GM23338 (cell line): ENCODE measurements around the gene KCNMB2. TPM values are rescaled to one million over a fixed set of nuclear protein-coding genes. Genes with fewer than 3 reads are reported as not detected.

Experiments
- ATAC-seq: fragments of 200-7000 bp; cut with Tn5 transposase; 3 replicates; pipeline ENCODE4 v1.9.1; 2020
- DNase-seq: peaks from one replicate; pipeline ENCODE4 v3.0.0-alpha.2; 2015; ENCODE audit warnings: low spot score
- H2AFZ ChIP-seq: fragments of 200-600 bp; sonication (generic); 2 replicates; pipeline ENCODE4 v1.8.0; 2016; ENCODE audit warnings: antibody characterized with exemption, mild to moderate bottlenecking, moderate library complexity
- H3F3A ChIP-seq: fragments of 200-600 bp; sonication (generic); replicated peaks from 2 replicates; pipeline ENCODE4 v1.8.0; 2017; ENCODE audit warnings: antibody characterized with exemption, mixed run types, low read depth
- H3K27ac ChIP-seq: fragments of 200-600 bp; sonication (generic); 2 replicates; pipeline ENCODE4 v1.6.1; 2016; ENCODE audit warnings: low read depth
- H3K27me3 ChIP-seq: fragments of 200-600 bp; sonication (generic); 2 replicates; pipeline ENCODE4 v1.8.0; 2016; ENCODE audit warnings: mild to moderate bottlenecking, mixed run types, moderate library complexity; ENCODE audit not compliant: insufficient read depth
- H3K36me3 ChIP-seq: fragments of 200-600 bp; sonication (generic); 2 replicates; pipeline ENCODE4 v1.8.0; 2016; ENCODE audit warnings: mild to moderate bottlenecking; ENCODE audit not compliant: insufficient read depth
- H3K4me1 ChIP-seq: fragments of 200-600 bp; sonication (generic); 2 replicates; pipeline ENCODE4 v1.8.0; 2016; ENCODE audit warnings: mild to moderate bottlenecking, moderate library complexity; ENCODE audit not compliant: insufficient read depth
- H3K4me2 ChIP-seq: fragments of 200-600 bp; sonication (generic); 2 replicates; pipeline ENCODE4 v1.7.1; 2017; ENCODE audit warnings: mixed run types
- H3K4me3 ChIP-seq: fragments of 200-600 bp; sonication (generic); 2 replicates; pipeline ENCODE4 v1.6.1; 2016; ENCODE audit warnings: mixed run types
- H3K79me2 ChIP-seq: fragments of 200-600 bp; sonication (generic); replicated peaks from 2 replicates; pipeline ENCODE4 v1.8.0; 2017; ENCODE audit warnings: mild to moderate bottlenecking; ENCODE audit not compliant: insufficient read depth
- H3K9me2 ChIP-seq: fragments of 200-600 bp; sonication (generic); 2 replicates; pipeline ENCODE4 v1.8.0; 2017; ENCODE audit not compliant: insufficient read depth
- H4K20me1 ChIP-seq: fragments of 200-600 bp; sonication (generic); replicated peaks from 2 replicates; pipeline ENCODE4 v1.8.0; 2017; ENCODE audit warnings: mild to moderate bottlenecking; ENCODE audit not compliant: insufficient read depth
- H3K27ac Mint-ChIP-seq: 2 replicates; pipeline ENCODE4 v1.8.0; 2020; ENCODE audit warnings: inconsistent platforms, mild to moderate bottlenecking, moderate library complexity, mixed read lengths
- H3K27me3 Mint-ChIP-seq: 3 replicates; pipeline ENCODE4 v1.8.0; 2022; ENCODE audit warnings: low read depth, mild to moderate bottlenecking, moderate library complexity, mixed read lengths, inconsistent platforms; ENCODE audit not compliant: insufficient read depth, poor library complexity
- H3K36me3 Mint-ChIP-seq: 3 replicates; pipeline ENCODE4 v1.8.0; 2021; ENCODE audit warnings: low read depth, mild to moderate bottlenecking, inconsistent platforms, moderate library complexity, mixed read lengths
- H3K4me1 Mint-ChIP-seq: 3 replicates; pipeline ENCODE4 v1.8.0; 2020; ENCODE audit warnings: mild to moderate bottlenecking, inconsistent platforms, mixed read lengths
- H3K4me3 Mint-ChIP-seq: 3 replicates; pipeline ENCODE4 v1.8.0; 2021; ENCODE audit warnings: moderate library complexity, mild to moderate bottlenecking, inconsistent platforms, mixed read lengths
- H3K9me3 Mint-ChIP-seq: 3 replicates; pipeline ENCODE4 v1.8.0; 2020; ENCODE audit warnings: moderate library complexity, mild to moderate bottlenecking, inconsistent platforms, mixed read lengths
- CREB1 ChIP-seq: fragments of 250-450 bp; sonication (Bioruptor Pico); IDR thresholded peaks from 2 replicates; pipeline ENCODE4 v1.5.0; 2020; ENCODE audit warnings: low read depth, mild to moderate bottlenecking, moderate library complexity
- CTCF ChIP-seq, 2 experiments: fragments of 200-600 bp in 1 of 2; sonication (generic) in 1 of 2; conservative IDR thresholded peaks; 2 replicates each; pipeline versions ENCODE4 v1.5.1 to v1.6.1; 2016 to 2017; ENCODE audit warnings: antibody characterized with exemption in 2 of 2, low read depth in 2 of 2, mild to moderate bottlenecking in 2 of 2, moderate library complexity in 1 of 2
- ETS1 ChIP-seq: IDR thresholded peaks from 2 replicates; pipeline ENCODE4 v1.6.1; 2016; ENCODE audit warnings: antibody characterized with exemption
- EZH2 ChIP-seq: fragments of 200-600 bp; sonication (generic); IDR thresholded peaks from one replicate; pipeline ENCODE4 v1.8.0; 2017; ENCODE audit warnings: antibody characterized with exemption, mild to moderate bottlenecking, low read depth; ENCODE audit not compliant: unreplicated experiment
- NANOG ChIP-seq: IDR thresholded peaks from 2 replicates; pipeline ENCODE4 v1.6.1; 2016; ENCODE audit warnings: antibody characterized with exemption, borderline replicate concordance
- REST ChIP-seq: IDR thresholded peaks from one replicate; pipeline ENCODE4 v1.6.1; 2018; ENCODE audit warnings: antibody characterized with exemption; ENCODE audit not compliant: unreplicated experiment
- STAT1 ChIP-seq: IDR thresholded peaks from one replicate; pipeline ENCODE4 v1.6.1; 2016; ENCODE audit warnings: antibody characterized with exemption; ENCODE audit not compliant: unreplicated experiment
- ZNF114 ChIP-seq: fragments of 250-450 bp; sonication (Bioruptor Pico); IDR thresholded peaks from 2 replicates; pipeline ENCODE4 v1.5.0; 2020; ENCODE audit warnings: mild to moderate bottlenecking, moderate library complexity
- ZNF331 ChIP-seq: fragments of 250-450 bp; sonication (Bioruptor Pico); IDR thresholded peaks from 2 replicates; pipeline ENCODE4 v1.5.0; 2020; ENCODE audit warnings: low read depth, mild to moderate bottlenecking, moderate library complexity
- ZNF462 ChIP-seq: fragments of 250-450 bp; sonication (Bioruptor Pico); IDR thresholded peaks from 2 replicates; pipeline ENCODE4 v1.5.0; 2020; ENCODE audit warnings: mild to moderate bottlenecking, moderate library complexity
- polyA plus RNA-seq: library from polyadenylated mRNA; unstranded; fragments of >200 nt; fragmentation: Nextera tagmentation; extraction: Ambion mirVana; gene quantifications from 2 replicates; pipeline ENCODE4 v1.2.1, GENCODE V29; 2016
- total RNA-seq: library from RNA; depleted of rRNA; stranded (reverse); fragments of >200 nt; shearing (Covaris generic); gene quantifications from 2 replicates; pipeline ENCODE4 v1.2.3, GENCODE V29; 2014

Gene KCNMB2
- total and polyA plus RNA-seq, 2 experiments from 2014 or later: 0.53 TPM; not detected in 1

- TF ChIP-seq ZNF462 (no peak), ZNF331 (CRISPR knock-in tag) (no peak)
These were observed 143.8 kb downstream of the KCNMB2 start (continued) for GRCh38 chr3:178680037-178680436.

- ATAC-seq (no peak), DNase-seq (no peak)
- H3K4me3 Mint-ChIP-seq: no peak overlapping the region
- no peak overlapping the region for H3K27ac Mint-ChIP-seq
- Histone ChIP-seq H3K9me2 (no peaks in the 10 kb centered on the region; the same call in 1 of the 2 replicates), H3F3A (no peaks in the 10 kb centered on the region), H3K4me3 (no peak overlapping the region), H4K20me1 (no peaks in the 10 kb centered on the region; the same call in 1 of the 2 replicates), H3K27ac (no peak overlapping the region), H3K4me1 (no peaks in the 10 kb centered on the region), H2AFZ (no peak overlapping the region), H3K79me2 (no peaks in the 10 kb centered on the region), H3K4me2 (no peak overlapping the region), H3K36me3 (0 out of 2 replicates have a peak, but pooled peaks cover 4% of the 10 kb centered on the region), H3K27me3 (no peaks in the 10 kb centered on the region)
- TF ChIP-seq ZNF114 (CRISPR knock-in tag) (no peak), CTCF (conservative IDR thresholded peaks at IDR 0.05; ENCODE audit: low read depth in 2 of 2) (no peak), ETS1 (no peak), CREB1 (CRISPR knock-in tag) (no peak), NANOG (no peak), REST (no peak), STAT1 (no peak), EZH2 (no peak), ZNF331 (CRISPR knock-in tag) (no peak)
- H3K9me3 Mint-ChIP-seq: no peaks in the 10 kb centered on the region
- H3K4me1 Mint-ChIP-seq: no peaks in the 10 kb centered on the region; the same call in 2 of the 3 replicates
- no peaks in the 10 kb centered on the region for H3K36me3 Mint-ChIP-seq
- peaks cover 2% of the 10 kb centered on the region for H3K27me3 Mint-ChIP-seq
These were observed 144.3 kb downstream of the KCNMB2 start for GRCh38 chr3:178680489-178680888.
